ENCODE results near the gene SKI. TPM values are rescaled to one million over a fixed set of nuclear protein-coding genes. Genes with fewer than 3 reads are reported as not detected.
A peak's percentile ranks its signal among the peaks of the same experiment; 100 is the strongest.

Gene SKI
- total RNA-seq, 1 donor from 2014 or later = 15.5 TPM

- FAIRE-seq (no peak), DNase-seq (ENCODE audit: low spot score in 2 of 2) (no peak)
Measured at GRCh38 chr1:2301607-2302291, 73.6 kb downstream of the SKI start.

- DNase-seq (ENCODE audit: low spot score in 2 of 2) (no peak), FAIRE-seq (no peak)
Measured at GRCh38 chr1:2302292-2302925, 74.3 kb downstream of the SKI start.

GRCh38 chr1:2303016-2303775, 75.1 kb downstream of the SKI start:
- FAIRE-seq = no peak

GRCh38 chr1:2303781-2304180, 75.7 kb downstream of the SKI start:
- DNase-seq (ENCODE audit: low spot score in 2 of 2) (no peak), FAIRE-seq (no peak)

More at GRCh38 chr1:2303016-2303775, 75.1 kb downstream of the SKI start:
- no peak for DNase-seq (ENCODE audit: low spot score in 2 of 2)

GRCh38 chr1:2304282-2304681, 76.2 kb downstream of the SKI start:
- no peak for FAIRE-seq

GRCh38 chr1:2304921-2305681, 77.0 kb downstream of the SKI start:
- DNase-seq (ENCODE audit: low spot score in 2 of 2) (no peak), FAIRE-seq (no peak)

More at GRCh38 chr1:2304282-2304681, 76.2 kb downstream of the SKI start:
- no peak for DNase-seq (ENCODE audit: low spot score in 2 of 2)

GRCh38 chr1:2306151-2306978, 78.2 kb downstream of the SKI start:
- FAIRE-seq (no peak), DNase-seq (ENCODE audit: low spot score in 2 of 2) (no peak)

GRCh38 chr1:2307064-2307605, 79.0 kb downstream of the SKI start:
- DNase-seq (ENCODE audit: low spot score in 2 of 2) = no peak
- FAIRE-seq = no peak

- no peak for FAIRE-seq
- DNase-seq (ENCODE audit: low spot score in 2 of 2) = no peak
Measured at GRCh38 chr1:2307972-2308371, 79.9 kb downstream of the SKI start.

GRCh38 chr1:2308844-2309243, 80.7 kb downstream of the SKI start:
- no peak for DNase-seq (ENCODE audit: low spot score in 2 of 2)
- FAIRE-seq = no peak

GRCh38 chr1:2310332-2311183, 82.4 kb downstream of the SKI start:
- DNase-seq (ENCODE audit: low spot score in 2 of 2) (no peak), FAIRE-seq (no peak)

- peak in 1 of 2 donors; percentile 67 for DNase-seq (ENCODE audit: low spot score in 2 of 2)
- no peak for FAIRE-seq
Measured at GRCh38 chr1:2311184-2312032, 83.3 kb downstream of the SKI start.

GRCh38 chr1:2312160-2312514, 84.0 kb downstream of the SKI start:
- no peak for FAIRE-seq
- DNase-seq (ENCODE audit: low spot score in 2 of 2) = no peak

GRCh38 chr1:2312515-2313301, 84.6 kb downstream of the SKI start:
- DNase-seq (ENCODE audit: low spot score in 2 of 2) (no peak), FAIRE-seq (no peak)

GRCh38 chr1:2313651-2314261, 85.6 kb downstream of the SKI start:
- DNase-seq (ENCODE audit: low spot score in 2 of 2) (no peak), FAIRE-seq (no peak)

- DNase-seq (ENCODE audit: low spot score in 2 of 2) (peak; percentile 68 to 71), FAIRE-seq (no peak)
Measured at GRCh38 chr1:2314273-2314802, 86.2 kb downstream of the SKI start.
